Keratinocyte (primary cell): ENCODE measurements around the gene PRSS21. TPM values are rescaled to one million over a fixed set of nuclear protein-coding genes. Genes with fewer than 3 reads are reported as not detected.

ENCODE experiments used
- DNase-seq: peaks from one replicate; pipeline ENCODE4 v3.0.0-alpha.2; 2011; ENCODE audit warnings: low read depth, missing footprints, low spot score
- FAIRE-seq: peaks from 2 replicates; lab custom pipeline; 2011; peaks lifted over from hg19 to GRCh38; lab: Jason Lieb, UNC
- H2AFZ ChIP-seq: 2 replicates; pipeline ENCODE4 v1.6.0; 2012; ENCODE audit warnings: low read length, control low read depth, inconsistent platforms; ENCODE audit not compliant: control insufficient read depth
- H3K27ac ChIP-seq: 2 replicates; pipeline ENCODE4 v1.5.1; 2011; ENCODE audit warnings: low read length; ENCODE audit not compliant: control insufficient read depth, insufficient read depth
- H3K27me3 ChIP-seq: 3 replicates; pipeline ENCODE4 v1.6.0; 2011; ENCODE audit warnings: low read length; ENCODE audit not compliant: control insufficient read depth, insufficient read depth; ENCODE audit errors: extremely low read depth
- H3K36me3 ChIP-seq, 2 experiments: 2 replicates in 1 of 2; 3 replicates in 1 of 2; pipeline ENCODE4 v1.5.1; 2011; ENCODE audit warnings: low read length in 2 of 2, mild to moderate bottlenecking in 1 of 2; ENCODE audit not compliant: control insufficient read depth in 2 of 2, insufficient read depth in 2 of 2; ENCODE audit errors: extremely low read depth in 1 of 2
- H3K4me1 ChIP-seq: 3 replicates; pipeline ENCODE4 v1.5.1; 2011; ENCODE audit warnings: low read length; ENCODE audit not compliant: control insufficient read depth, insufficient read depth; ENCODE audit errors: extremely low read depth
- H3K4me2 ChIP-seq: 3 replicates; pipeline ENCODE4 v1.6.0; 2011; ENCODE audit warnings: low read depth, low read length; ENCODE audit not compliant: control insufficient read depth, insufficient read depth; ENCODE audit errors: extremely low read depth
- H3K4me3 ChIP-seq, 3 experiments: fragments of 200-600 bp in 1 of 3; sonication (generic) in 1 of 3; 2 replicates in 2 of 3; 3 replicates in 1 of 3; pipeline ENCODE4 v1.5.1; 2011 to 2016; ENCODE audit warnings: low read length in 3 of 3, mild to moderate bottlenecking in 3 of 3, control low read depth in 2 of 3, inconsistent platforms in 1 of 3, low read depth in 1 of 3, mixed read lengths in 1 of 3, mixed run types in 1 of 3, moderate library complexity in 1 of 3; ENCODE audit not compliant: control insufficient read depth in 2 of 3, insufficient read depth in 2 of 3; ENCODE audit errors: extremely low read depth in 1 of 3
- H3K79me2 ChIP-seq: 2 replicates; pipeline ENCODE4 v1.6.0; 2012; ENCODE audit warnings: low read length; ENCODE audit not compliant: control insufficient read depth, insufficient read depth
- H3K9ac ChIP-seq: 3 replicates; pipeline ENCODE4 v1.6.0; 2011; ENCODE audit warnings: low read length; ENCODE audit not compliant: control insufficient read depth, insufficient read depth; ENCODE audit errors: extremely low read depth
- H3K9me1 ChIP-seq: 3 replicates; pipeline ENCODE4 v1.6.0; 2011; ENCODE audit warnings: low read length; ENCODE audit not compliant: control insufficient read depth, insufficient read depth; ENCODE audit errors: extremely low read depth
- H3K9me3 ChIP-seq: 2 replicates; pipeline ENCODE4 v1.5.1; 2012; ENCODE audit warnings: low read depth, low read length; ENCODE audit not compliant: control insufficient read depth
- H4K20me1 ChIP-seq: 3 replicates; pipeline ENCODE4 v1.6.0; 2011; ENCODE audit warnings: low read length; ENCODE audit not compliant: control insufficient read depth, insufficient read depth; ENCODE audit errors: extremely low read depth
- CTCF ChIP-seq, 3 experiments: IDR thresholded peaks in 1 of 3; conservative IDR thresholded peaks in 1 of 3; optimal IDR thresholded peaks in 1 of 3; 2 replicates in 2 of 3; 3 replicates in 1 of 3; pipeline versions ENCODE3 to v1.5.1; 2011; ENCODE audit warnings: low read length in 3 of 3, mild to moderate bottlenecking in 3 of 3, moderate library complexity in 2 of 3, control low read depth in 1 of 3, inconsistent platforms in 1 of 3; ENCODE audit not compliant: insufficient read depth in 2 of 3; ENCODE audit errors: extremely low read depth in 1 of 3
- EZH2 ChIP-seq: IDR thresholded peaks from one replicate; pipeline ENCODE4 v1.6.1; 2012; ENCODE audit warnings: inconsistent platforms, mild to moderate bottlenecking, low read length, moderate library complexity
- dilution Hi-C: fragments of 300-500 bp; cut with MboI; formaldehyde crosslinking; loops from one replicate; pipeline ENCODE4 v1.7.0; 2020; ENCODE audit warnings: low sequenced_read_pairs; ENCODE audit not compliant: extremely low pct_ligation_motif_present
- polyA plus RNA-seq, 5 experiments: library from polyadenylated mRNA; depleted of rRNA in 3 of 5; stranded (reverse) in 3 of 5; stranded (forward) in 1 of 5; unstranded in 1 of 5; fragments of >200 nt; gene quantifications; 1 replicate in 1 of 5; 2 replicates in 3 of 5; 3 replicates in 1 of 5; pipeline versions ENCODE4 v1.2.1 to v1.2.3, GENCODE V29; 2011 to 2012; ENCODE audit warnings: missing spikeins in 2 of 5, low read depth in 1 of 5, low replicate concordance in 1 of 5
- small RNA-seq, 3 experiments: library from RNA; depleted of rRNA; stranded (forward); fragments of <200 nt; gene quantifications; one replicate each; pipeline ENCODE3, GENCODE V24; 2012; ENCODE audit warnings: low read depth in 3 of 3, low replicate concordance in 1 of 3; ENCODE audit not compliant: insufficient read length in 3 of 3

PRSS21 gene
- polyA plus RNA-seq, 1 donor (not counting 4 experiments of a cell fraction or from before 2014, with no cell fraction given): 0.52 TPM

- TF ChIP-seq CTCF (optimal IDR thresholded peaks at IDR 0.05 in 1 of 3, IDR thresholded peaks at IDR 0.05 in 1 of 3, conservative IDR thresholded peaks at IDR 0.05 in 1 of 3; ENCODE audit: extremely low read depth in 1 of 3, insufficient read depth in 2 of 3, low read length in 3 of 3): peak; percentile 94 to 97 (median 94)
- TF ChIP-seq EZH2: no peak
- dilution Hi-C loops: no loop called here
- DNase-seq: peak; percentile 87
- H3K27me3 ChIP-seq: no peaks in the 10 kb centered on the region
- FAIRE-seq: peak; percentile 88
- peak overlapping the region; percentile 47 to 74 (median 68) for H3K4me3 ChIP-seq
- H3K27ac ChIP-seq: peak overlapping the region; percentile 59
- H3K4me2 ChIP-seq: peak overlapping the region; percentile 98
- H3K9me3 ChIP-seq: no peaks in the 10 kb centered on the region
- H3K9ac ChIP-seq: peak overlapping the region; percentile 73
- H3K9me1 ChIP-seq: no peaks in the 10 kb centered on the region
- H2AFZ ChIP-seq: peak overlapping the region; percentile 85
- H4K20me1 ChIP-seq: no peaks in the 10 kb centered on the region
- H3K36me3 ChIP-seq: no peaks in the 10 kb centered on the region
- H3K79me2 ChIP-seq: no peaks in the 10 kb centered on the region
- H3K4me1 ChIP-seq: peaks cover 7% of the 10 kb centered on the region
Observed at GRCh38 chr16:2867987-2868789, 51.2 kb downstream of the PRSS21 start.

Small RNAs within 50 kb of the gene (small RNA-seq; reads per million reads assigned to genes)
- 0 to 0.07 (median 0) reads per million in 3 experiments for gene SNORA3C

Other genes with a start within 250 kb of the PRSS21 start
- 29.0 to 41.1 TPM (median 36.1 TPM) in 3 replicates for gene KCTD5, start 134.7 kb upstream of the PRSS21 start, polyA plus RNA-seq
- gene PRSS27, start 97.0 kb upstream of the PRSS21 start, polyA plus RNA-seq: 0.20 to 0.67 TPM (median 0.22 TPM) in 3 replicates
- 74.1 to 120 TPM (median 101 TPM) in 3 replicates for gene SRRM2, start 64.6 kb upstream of the PRSS21 start, polyA plus RNA-seq
- gene ELOB, start 40.0 kb upstream of the PRSS21 start, polyA plus RNA-seq: 150 to 593 TPM (median 235 TPM) in 3 replicates
- not detected in 3 replicates for gene PRSS33, start 29.7 kb upstream of the PRSS21 start, polyA plus RNA-seq
- not detected in 3 replicates for gene PRSS41, start 18.8 kb upstream of the PRSS21 start, polyA plus RNA-seq
- gene ZG16B, start 13.1 kb downstream of the PRSS21 start, polyA plus RNA-seq: 1.7 to 2.6 TPM (median 2.1 TPM) in 3 replicates
- gene PRSS22, start 40.9 kb downstream of the PRSS21 start, polyA plus RNA-seq: 2.2 to 3.7 TPM (median 3.5 TPM) in 3 replicates
- 10.1 to 20.7 TPM (median 13.6 TPM) in 3 replicates for gene FLYWCH2, start 66.0 kb downstream of the PRSS21 start, polyA plus RNA-seq
- gene FLYWCH1, start 94.7 kb downstream of the PRSS21 start, polyA plus RNA-seq: 16.2 to 21.7 TPM (median 20.2 TPM) in 3 replicates
- gene KREMEN2, start 147.0 kb downstream of the PRSS21 start, polyA plus RNA-seq: 3.3 to 7.4 TPM (median 3.8 TPM) in 3 replicates
- 16.8 to 26.6 TPM (median 18.4 TPM) in 3 replicates for gene PAQR4, start 152.1 kb downstream of the PRSS21 start, polyA plus RNA-seq
- gene PKMYT1, start 163.2 kb downstream of the PRSS21 start, polyA plus RNA-seq: 3.0 to 16.0 TPM (median 6.9 TPM) in 3 replicates
- gene CLDN9, start 195.7 kb downstream of the PRSS21 start, polyA plus RNA-seq: 0.02 TPM in 1 of 3 replicates, not detected in the others
- 0.12 TPM in 1 of 3 replicates, not detected in the others for gene CLDN6, start 200.9 kb downstream of the PRSS21 start, polyA plus RNA-seq
- gene TNFRSF12A, start 203.1 kb downstream of the PRSS21 start, polyA plus RNA-seq: 147 to 250 TPM (median 188 TPM) in 3 replicates
- 12.8 to 19.2 TPM (median 13.0 TPM) in 3 replicates for gene HCFC1R1, start 206.7 kb downstream of the PRSS21 start, polyA plus RNA-seq
- 10.2 to 15.5 TPM (median 10.3 TPM) in 3 replicates for gene THOC6, start 206.8 kb downstream of the PRSS21 start, polyA plus RNA-seq
- 0.91 to 2.8 TPM (median 1.3 TPM) in 3 replicates for gene BICDL2, start 219.7 kb downstream of the PRSS21 start, polyA plus RNA-seq
- gene MMP25, start 229.3 kb downstream of the PRSS21 start, polyA plus RNA-seq: 0.09 to 0.17 TPM (median 0.17 TPM) in 3 replicates
- gene IL32, start 248.4 kb downstream of the PRSS21 start, polyA plus RNA-seq: 0.28 to 0.67 TPM (median 0.31 TPM) in 3 replicates